HG03060 (cell line): ENCODE measurements around the gene NTHL1.

Experiments used
- ATAC-seq: cut with Tn5 transposase; IDR thresholded peaks from one replicate; pipeline ENCODE4 v1.9.1; 2021; ENCODE audit warnings: low read depth, moderate number of reproducible peaks; ENCODE audit not compliant: unreplicated experiment

Gene NTHL1

GRCh38 chr16:1999866-2000514, 47.6 kb downstream of the NTHL1 start:
- ATAC-seq: no peak

- no peak for ATAC-seq
Measured at GRCh38 chr16:1998852-1999801, 48.5 kb downstream of the NTHL1 start.

- ATAC-seq: no peak
Measured at GRCh38 chr16:1998360-1998835, 49.2 kb downstream of the NTHL1 start.

- ATAC-seq: no peak
Measured at GRCh38 chr16:1997494-1998359, 49.9 kb downstream of the NTHL1 start.

- ATAC-seq: no peak
Measured at GRCh38 chr16:1993731-1994131, 53.9 kb downstream of the NTHL1 start.

- no peak for ATAC-seq
Measured at GRCh38 chr16:1992704-1993317, 54.8 kb downstream of the NTHL1 start.

GRCh38 chr16:1991948-1992703, 55.5 kb downstream of the NTHL1 start:
- ATAC-seq: no peak

GRCh38 chr16:1991588-1991947, 56.1 kb downstream of the NTHL1 start:
- ATAC-seq: no peak

- peak; percentile 44 for ATAC-seq
Measured at GRCh38 chr16:1991135-1991551, 56.5 kb downstream of the NTHL1 start.

GRCh38 chr16:1990351-1991134, 57.1 kb downstream of the NTHL1 start:
- ATAC-seq: no peak

- ATAC-seq: no peak
Measured at GRCh38 chr16:1990101-1990350, 57.6 kb downstream of the NTHL1 start.
